ENCODE data around the gene AGA.

Gene AGA

GRCh38 chr4:177461606-177462005 lies 19.4 kb upstream of the AGA start:
- no peaks in the 10 kb centered on the region for H3K9me2 ChIP-seq (replicated peaks; ENCODE audit: insufficient read depth, low read length)
- H3K4me2 ChIP-seq (ENCODE audit: low read depth, low read length) = no peak overlapping the region
- H3F3A ChIP-seq (ENCODE audit: insufficient read depth, low read length) = no peaks in the 10 kb centered on the region
- H3K27me3 ChIP-seq (replicated peaks; ENCODE audit: insufficient read depth, low read length) = no peaks in the 10 kb centered on the region
- no peak overlapping the region for H3K4me3 ChIP-seq (ENCODE audit: low read length)
- no peak for TF ChIP-seq EZH2 (optimal IDR thresholded peaks at IDR 0.05; ENCODE audit: low read depth, low read length)
- TF ChIP-seq, protein P1, sequence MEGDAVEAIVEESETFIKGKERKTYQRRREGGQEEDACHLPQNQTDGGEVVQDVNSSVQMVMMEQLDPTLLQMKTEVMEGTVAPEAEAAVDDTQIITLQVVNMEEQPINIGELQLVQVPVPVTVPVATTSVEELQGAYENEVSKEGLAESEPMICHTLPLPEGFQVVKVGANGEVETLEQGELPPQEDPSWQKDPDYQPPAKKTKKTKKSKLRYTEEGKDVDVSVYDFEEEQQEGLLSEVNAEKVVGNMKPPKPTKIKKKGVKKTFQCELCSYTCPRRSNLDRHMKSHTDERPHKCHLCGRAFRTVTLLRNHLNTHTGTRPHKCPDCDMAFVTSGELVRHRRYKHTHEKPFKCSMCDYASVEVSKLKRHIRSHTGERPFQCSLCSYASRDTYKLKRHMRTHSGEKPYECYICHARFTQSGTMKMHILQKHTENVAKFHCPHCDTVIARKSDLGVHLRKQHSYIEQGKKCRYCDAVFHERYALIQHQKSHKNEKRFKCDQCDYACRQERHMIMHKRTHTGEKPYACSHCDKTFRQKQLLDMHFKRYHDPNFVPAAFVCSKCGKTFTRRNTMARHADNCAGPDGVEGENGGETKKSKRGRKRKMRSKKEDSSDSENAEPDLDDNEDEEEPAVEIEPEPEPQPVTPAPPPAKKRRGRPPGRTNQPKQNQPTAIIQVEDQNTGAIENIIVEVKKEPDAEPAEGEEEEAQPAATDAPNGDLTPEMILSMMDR (IDR thresholded peaks at IDR 0.05; ENCODE audit: low read length) = no peak
- TF ChIP-seq EZH2phosphoT487 (IDR thresholded peaks at IDR 0.05; ENCODE audit: low read length) = no peak
- H3K79me2 ChIP-seq (ENCODE audit: low read length) = no peaks in the 10 kb centered on the region
- no peaks in the 10 kb centered on the region for H3K9me3 ChIP-seq (replicated peaks; ENCODE audit: insufficient read depth, low read length)
- H2AFZ ChIP-seq (ENCODE audit: low read length) = no peak overlapping the region
- no peak overlapping the region for H3K27ac ChIP-seq (ENCODE audit: low read length)
- no peak overlapping the region for H3K9ac ChIP-seq (ENCODE audit: low read length)
- DNase-seq = no peak
- no peaks in the 10 kb centered on the region for H4K20me1 ChIP-seq (ENCODE audit: insufficient read depth, low read length)
- no peaks in the 10 kb centered on the region for H3K36me3 ChIP-seq (replicated peaks; ENCODE audit: insufficient read depth, low read length)
- no peaks in the 10 kb centered on the region for H3K4me1 ChIP-seq (ENCODE audit: low read length)

- Histone ChIP-seq H3K9me2 (replicated peaks; ENCODE audit: insufficient read depth, low read length) (no peaks in the 10 kb centered on the region), H4K20me1 (ENCODE audit: insufficient read depth, low read length) (no peaks in the 10 kb centered on the region), H3K36me3 (replicated peaks; ENCODE audit: insufficient read depth, low read length) (no peaks in the 10 kb centered on the region), H3K9ac (ENCODE audit: low read length) (no peak overlapping the region), H3K27ac (ENCODE audit: low read length) (no peak overlapping the region), H3K9me3 (replicated peaks; ENCODE audit: insufficient read depth, low read length) (no peaks in the 10 kb centered on the region), H3K27me3 (replicated peaks; ENCODE audit: insufficient read depth, low read length) (no peaks in the 10 kb centered on the region), H3K79me2 (ENCODE audit: low read length) (no peaks in the 10 kb centered on the region), H2AFZ (ENCODE audit: low read length) (no peak overlapping the region), H3F3A (ENCODE audit: insufficient read depth, low read length) (no peaks in the 10 kb centered on the region), H3K4me3 (ENCODE audit: low read length) (no peak overlapping the region), H3K4me2 (ENCODE audit: low read depth, low read length) (no peak overlapping the region), H3K4me1 (ENCODE audit: low read length) (no peaks in the 10 kb centered on the region)
- DNase-seq = no peak
- TF ChIP-seq EZH2phosphoT487 (IDR thresholded peaks at IDR 0.05; ENCODE audit: low read length) (no peak), EZH2 (optimal IDR thresholded peaks at IDR 0.05; ENCODE audit: low read depth, low read length) (no peak)
- TF ChIP-seq, protein P1 (IDR thresholded peaks at IDR 0.05; ENCODE audit: low read length) = no peak
Observed at GRCh38 chr4:177460460-177460859, 18.2 kb upstream of the AGA start.

DNA sequence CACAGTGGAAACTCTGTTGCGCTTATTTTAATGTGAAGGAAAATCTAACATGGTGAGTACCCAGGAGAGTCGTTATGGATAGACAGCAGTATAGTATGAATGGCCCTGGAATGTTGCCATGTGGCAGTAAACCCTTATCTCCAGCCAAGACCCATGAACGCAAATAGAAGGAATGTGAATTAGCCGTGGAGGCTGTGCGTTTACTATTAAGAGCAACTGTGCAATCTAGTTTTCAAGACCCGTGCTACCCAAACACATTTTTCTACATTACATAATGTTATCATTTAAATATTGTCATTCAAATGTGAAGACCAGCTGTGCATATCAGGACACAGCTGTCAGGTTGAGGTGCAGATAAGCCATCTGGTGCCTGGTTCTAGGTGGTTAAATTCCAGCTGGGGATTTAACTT lies 13.3 kb upstream of the AGA start:
- Histone ChIP-seq H3F3A (ENCODE audit: insufficient read depth, low read length) (no peaks in the 10 kb centered on the region), H3K27ac (ENCODE audit: low read length) (no peak overlapping the region), H3K9ac (ENCODE audit: low read length) (no peak overlapping the region), H3K9me3 (replicated peaks; ENCODE audit: insufficient read depth, low read length) (no peaks in the 10 kb centered on the region), H3K27me3 (replicated peaks; ENCODE audit: insufficient read depth, low read length) (no peaks in the 10 kb centered on the region), H3K4me3 (ENCODE audit: low read length) (no peak overlapping the region), H3K4me2 (ENCODE audit: low read depth, low read length) (no peak overlapping the region), H3K4me1 (ENCODE audit: low read length) (no peaks in the 10 kb centered on the region), H4K20me1 (ENCODE audit: insufficient read depth, low read length) (no peaks in the 10 kb centered on the region), H3K9me2 (replicated peaks; ENCODE audit: insufficient read depth, low read length) (no peaks in the 10 kb centered on the region), H3K79me2 (ENCODE audit: low read length) (no peaks in the 10 kb centered on the region), H3K36me3 (replicated peaks; ENCODE audit: insufficient read depth, low read length) (no peaks in the 10 kb centered on the region), H2AFZ (ENCODE audit: low read length) (no peak overlapping the region)
- TF ChIP-seq, protein P1 (IDR thresholded peaks at IDR 0.05; ENCODE audit: low read length) = no peak
- no peak for DNase-seq
